GM12872 (cell line): ENCODE results near the gene IL7R.

Experiments
- CTCF ChIP-seq: IDR thresholded peaks from 3 replicates; pipeline ENCODE4 v1.5.1; 2011; ENCODE audit warnings: low read depth, mild to moderate bottlenecking, low read length, moderate library complexity; ENCODE audit not compliant: insufficient read depth

The IL7R gene

GRCh38 chr5:35902046-35902672 is 45.5 kb downstream of the IL7R start:
- TF ChIP-seq CTCF, result no peak

- TF ChIP-seq CTCF, result no peak
Measured at GRCh38 chr5:35903631-35904203, 47.0 kb downstream of the IL7R start.

GRCh38 chr5:35904443-35905132 is 47.9 kb downstream of the IL7R start:
- TF ChIP-seq CTCF, result no peak

- TF ChIP-seq CTCF, result no peak
Measured at GRCh38 chr5:35908228-35908627, 51.5 kb downstream of the IL7R start.

- TF ChIP-seq CTCF, result no peak
Measured at GRCh38 chr5:35908814-35909213, 52.1 kb downstream of the IL7R start.

GRCh38 chr5:35919191-35919590 is 62.5 kb downstream of the IL7R start:
- no peak for TF ChIP-seq CTCF

GRCh38 chr5:35920890-35921289 is 64.2 kb downstream of the IL7R start:
- TF ChIP-seq CTCF, result no peak
